Activated naive CD8-positive, alpha-beta T cell treated with anti-CD3 and anti-CD28 coated beads, Interleukin-2, amount 50 U/mL, for 16 hours (primary cell): ENCODE measurements around the gene NSD1.

Experiments
- DNase-seq: peaks from one replicate; pipeline ENCODE4 v3.0.0-alpha.2; 2020; ENCODE audit warnings: low read depth, low spot score

The NSD1 gene

DNA sequence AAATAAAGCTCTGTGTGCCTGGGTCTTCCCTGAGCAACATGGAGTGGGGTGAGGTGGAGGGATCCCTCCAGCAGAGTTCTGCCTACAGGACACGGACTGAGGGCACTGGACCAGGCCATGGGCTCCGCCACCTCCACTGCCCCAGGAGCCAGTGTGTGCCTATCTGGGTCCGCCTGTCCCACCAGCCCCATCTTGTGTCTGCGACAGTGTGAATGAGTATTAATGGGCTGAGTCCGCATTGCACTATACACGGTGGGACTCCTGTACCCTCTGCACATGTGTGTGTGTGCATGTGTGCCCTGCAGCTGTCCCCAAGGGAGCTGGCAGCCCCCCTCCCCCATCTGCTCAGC, 35.5 kb upstream of the NSD1 start:
- DNase-seq = no peak

DNA sequence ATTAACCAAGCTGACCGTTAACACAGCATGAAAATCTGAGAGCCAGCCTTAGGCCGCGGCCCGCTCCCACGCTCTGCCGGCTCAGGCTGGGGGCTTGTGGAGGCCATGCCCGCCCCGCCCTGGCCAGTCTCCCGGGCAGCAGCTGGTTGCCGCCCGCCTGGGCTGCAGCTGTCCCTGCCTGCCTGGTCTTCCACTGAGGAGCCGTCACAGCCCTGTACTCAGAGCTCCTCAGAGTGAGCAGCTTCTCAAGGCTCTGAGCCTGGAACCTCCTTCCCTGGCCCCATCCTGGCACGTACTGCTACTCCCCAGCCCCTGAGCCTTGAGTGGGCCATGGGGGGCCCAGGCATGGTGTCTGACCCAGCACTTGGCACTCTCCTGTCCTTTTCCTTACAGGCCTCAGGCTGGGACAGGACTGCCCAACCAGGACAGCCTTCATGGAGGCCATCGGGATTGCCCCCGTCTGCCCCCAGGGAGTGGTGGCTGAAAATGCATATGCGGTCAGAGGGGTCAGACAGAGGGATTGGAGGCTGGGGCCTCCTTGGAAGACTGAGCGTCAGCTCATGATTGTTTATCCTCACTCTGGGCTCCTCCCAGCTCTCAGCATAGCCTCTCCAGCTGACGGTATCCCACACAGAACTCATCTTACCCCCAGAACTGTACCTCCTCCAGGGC, 35.0 kb upstream of the NSD1 start:
- no peak for DNase-seq

DNA sequence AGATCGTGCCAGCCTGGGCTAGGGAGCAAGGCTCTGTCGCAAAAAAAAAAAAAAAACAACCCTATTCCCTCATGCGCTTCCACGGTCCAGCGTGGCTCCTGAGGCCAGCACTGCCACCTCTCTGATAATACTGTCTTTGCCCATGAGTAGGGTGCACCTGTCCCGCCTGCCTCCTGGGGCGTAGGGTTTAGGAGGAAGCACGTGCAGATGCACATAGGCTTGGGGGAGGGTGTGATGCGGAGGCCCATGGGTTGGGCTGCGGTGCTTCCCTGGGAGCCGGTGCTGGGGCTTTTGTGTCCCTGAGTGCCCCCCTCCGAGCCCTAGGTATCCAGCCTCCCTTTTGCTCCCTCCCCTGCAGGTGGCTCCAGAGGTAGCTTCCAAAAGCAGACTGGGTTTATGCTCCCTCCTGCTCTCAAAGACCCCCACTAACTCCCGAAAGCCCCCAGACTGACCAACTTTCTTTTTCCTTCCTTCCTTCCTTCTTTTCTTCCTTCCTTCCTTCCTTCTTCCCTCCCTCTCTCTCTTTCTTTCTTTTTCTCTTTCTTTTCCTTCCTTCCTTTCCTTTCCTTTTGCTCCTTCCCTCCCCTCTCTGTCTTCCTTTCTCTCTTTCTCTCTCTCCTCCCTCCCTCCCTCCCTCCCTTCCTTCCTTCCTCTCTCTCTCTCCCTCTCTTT, 34.0 kb upstream of the NSD1 start:
- DNase-seq = no peak

DNA sequence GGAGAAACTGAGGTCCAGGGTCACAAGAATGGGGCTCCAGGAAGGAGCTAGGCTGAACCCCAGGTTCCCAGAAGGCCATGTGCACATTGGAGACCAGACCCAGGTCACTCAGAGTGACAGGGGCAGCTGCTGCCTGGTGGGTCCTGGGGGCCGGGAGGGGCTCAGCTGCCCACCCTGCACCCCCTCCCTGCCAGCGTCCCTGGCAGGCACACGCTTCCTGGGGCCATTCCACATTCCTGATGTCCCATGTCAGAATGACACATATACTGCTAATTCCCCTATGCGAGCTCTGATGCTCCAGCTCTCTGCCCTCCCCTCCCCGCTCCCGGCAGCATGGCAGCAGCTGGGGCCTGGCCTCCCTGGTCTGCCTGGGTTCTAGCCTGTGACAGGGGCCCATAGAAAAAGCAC, 32.9 kb upstream of the NSD1 start:
- DNase-seq = no peak

DNA sequence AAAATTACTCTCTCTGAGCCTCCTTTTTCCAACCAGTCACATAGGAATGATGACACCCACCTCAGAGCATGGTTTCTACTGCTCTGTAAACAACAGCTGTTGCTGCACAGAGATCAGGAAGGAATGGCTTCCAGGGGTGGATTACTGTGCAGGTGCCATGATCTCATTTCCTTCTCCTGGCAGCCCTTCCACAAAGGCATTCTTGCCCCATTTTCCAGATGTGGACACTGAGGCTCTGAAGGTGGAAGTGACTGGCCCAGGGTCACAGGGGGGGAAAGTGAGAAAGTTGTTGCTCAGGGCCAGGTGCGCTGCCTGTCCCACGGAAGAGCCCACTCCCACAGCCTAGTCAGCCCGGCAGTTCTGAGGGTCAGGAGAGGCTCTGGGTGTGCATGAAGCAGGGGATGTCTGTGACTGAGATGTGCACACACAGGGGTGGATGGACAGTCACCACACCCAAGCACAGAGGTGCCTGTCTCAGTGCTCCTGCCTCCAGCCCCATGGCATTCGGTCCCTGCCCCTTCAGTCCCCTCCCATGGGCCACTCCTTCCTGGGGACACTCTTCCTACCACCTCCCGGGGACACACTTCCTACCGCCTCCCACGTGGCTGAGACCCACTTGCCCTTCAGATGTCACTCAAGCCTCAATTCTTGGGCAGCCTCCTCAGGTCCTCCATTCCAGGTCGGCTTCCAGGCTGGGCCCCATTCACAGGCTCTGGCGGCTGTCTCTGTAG, 29.9 kb upstream of the NSD1 start:
- DNase-seq = no peak

DNA sequence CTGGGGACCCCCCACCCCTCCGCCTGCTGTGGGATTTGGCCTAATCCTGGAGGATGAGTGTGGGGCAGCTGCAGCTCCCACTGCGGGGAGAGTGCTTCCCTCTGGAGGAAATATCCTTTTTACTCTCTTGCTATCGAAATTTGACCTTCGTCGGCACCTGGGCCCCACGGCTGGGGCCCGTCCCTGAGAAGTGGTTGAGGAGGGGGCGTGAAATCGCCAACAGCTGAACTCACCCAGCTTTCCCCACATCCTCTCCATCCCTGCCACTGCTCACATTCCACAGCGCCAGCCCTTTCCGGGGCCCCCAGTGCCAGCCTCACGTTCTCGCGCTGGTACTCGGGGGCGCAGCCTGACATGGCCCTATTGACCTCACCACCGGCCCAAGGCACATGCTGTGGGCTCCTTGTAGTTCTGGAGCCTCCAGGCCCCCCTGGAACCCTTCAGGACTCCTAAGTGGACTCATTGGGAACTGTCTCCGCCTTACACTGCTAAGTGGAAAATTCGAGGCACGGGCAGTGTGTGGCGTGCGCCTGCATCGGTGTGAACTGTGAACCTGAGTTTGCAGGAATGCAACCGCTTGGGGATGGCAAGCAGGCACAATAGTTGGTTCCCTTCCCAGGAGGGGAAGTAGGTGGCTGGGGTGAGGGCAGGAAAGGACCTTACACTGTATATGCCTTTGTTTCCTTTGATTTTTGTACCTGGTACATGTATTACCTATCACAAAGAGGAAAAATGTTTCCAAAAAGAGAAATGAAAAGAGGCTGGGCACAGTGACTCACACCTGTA, 27.7 kb upstream of the NSD1 start:
- DNase-seq = no peak

DNA sequence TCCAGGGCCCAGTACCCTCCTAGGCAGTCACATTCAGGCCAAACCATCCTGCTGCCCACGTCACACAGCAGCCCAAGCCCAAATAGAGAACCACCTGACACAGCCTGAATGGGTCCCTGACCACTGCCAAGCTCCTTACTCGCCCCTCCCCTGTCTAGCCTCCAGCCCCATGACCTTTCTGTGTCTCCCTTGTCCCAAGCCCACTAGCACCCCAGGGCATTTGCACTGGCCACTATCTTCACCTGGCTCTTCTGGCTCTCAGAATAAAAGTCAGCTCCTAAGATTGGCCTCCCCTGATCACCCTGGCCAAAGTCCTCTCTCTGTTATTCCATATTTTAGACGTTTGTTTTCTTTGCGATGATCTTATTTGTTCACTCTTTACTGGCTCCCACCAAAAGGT, 26.4 kb upstream of the NSD1 start:
- DNase-seq = no peak

DNA sequence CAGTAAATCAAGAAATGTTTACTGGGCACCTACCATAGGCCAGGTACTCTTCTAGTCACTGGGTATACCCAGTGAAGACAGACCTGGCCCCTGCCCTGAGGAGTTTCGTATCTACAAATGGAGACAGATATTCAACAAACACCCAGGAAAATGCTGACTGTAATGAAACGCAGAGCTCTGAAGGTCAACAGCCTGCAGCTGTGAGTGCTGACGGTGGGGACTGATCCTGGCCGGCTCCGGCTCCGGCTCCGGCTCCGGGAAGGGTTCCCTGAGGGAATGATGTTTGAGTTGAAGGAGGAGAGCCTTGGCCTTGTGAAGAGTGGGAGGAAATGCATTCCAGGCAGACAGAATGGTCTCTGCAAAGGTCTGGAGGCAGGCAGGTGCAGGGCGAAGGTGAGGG, 23.8 kb upstream of the NSD1 start:
- DNase-seq = no peak

DNA sequence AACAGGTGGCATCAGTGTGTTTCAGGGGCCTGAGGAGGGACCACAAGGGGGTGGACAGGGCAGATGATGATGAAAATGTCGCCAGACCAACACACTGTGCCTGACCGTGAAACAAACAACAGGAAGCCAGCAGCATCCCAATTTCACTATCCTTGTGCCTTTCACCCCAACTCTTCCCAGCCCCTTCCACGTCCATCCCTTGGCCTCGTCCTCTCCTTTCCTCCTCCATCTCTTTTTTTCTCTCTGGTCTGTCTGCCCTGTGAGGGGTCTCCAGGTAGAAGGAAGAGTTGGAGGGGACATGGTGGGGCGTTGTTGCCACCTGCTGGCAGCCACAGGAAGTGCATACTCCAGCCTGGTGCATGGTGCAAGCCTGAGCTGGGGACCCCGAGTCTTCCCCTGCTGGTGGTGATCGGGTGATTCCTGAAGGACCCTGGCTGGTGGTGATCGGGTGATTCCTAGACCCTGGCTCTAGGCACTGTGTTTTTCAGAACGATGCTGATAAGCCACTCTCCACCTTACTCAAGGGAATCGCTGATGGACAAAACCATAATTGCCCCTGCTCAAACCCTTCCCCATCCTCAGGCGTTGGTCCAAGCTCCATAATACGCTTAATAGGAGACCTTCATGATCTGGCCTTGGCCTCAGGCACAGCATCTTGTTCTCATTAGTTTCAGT, 21.7 kb upstream of the NSD1 start:
- DNase-seq = peak; percentile 37

DNA sequence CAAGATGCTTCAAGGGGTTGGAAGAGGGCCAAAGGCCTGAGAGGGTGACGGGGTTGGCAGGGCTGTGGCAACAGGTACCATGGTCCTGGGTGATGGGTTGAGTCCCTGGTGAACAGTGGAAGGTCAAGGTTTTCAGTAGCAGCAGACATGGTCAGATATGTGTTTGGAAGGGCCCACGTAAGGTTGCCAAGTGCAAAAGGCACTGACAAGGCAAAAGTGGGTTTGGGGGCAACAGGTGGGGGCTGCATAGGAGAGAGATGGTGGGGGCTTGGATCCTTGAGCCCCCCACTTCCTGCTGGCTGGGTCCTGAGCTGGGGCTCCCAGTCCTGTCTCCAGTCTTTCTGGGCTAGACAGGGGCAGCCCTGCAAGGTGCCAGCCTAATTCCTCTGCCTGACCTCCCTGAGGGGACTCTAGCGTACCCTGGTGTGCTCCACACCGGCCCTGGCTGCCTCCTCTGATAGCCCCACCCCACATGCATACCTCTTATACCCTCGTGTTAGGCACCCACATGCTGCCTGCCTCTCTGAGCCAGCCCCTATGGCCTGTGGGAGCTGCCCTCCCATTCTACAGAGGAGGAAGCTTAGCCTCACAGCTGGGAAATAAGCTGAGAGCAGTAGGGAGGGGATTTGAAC, 20.9 kb upstream of the NSD1 start:
- DNase-seq = no peak

DNA sequence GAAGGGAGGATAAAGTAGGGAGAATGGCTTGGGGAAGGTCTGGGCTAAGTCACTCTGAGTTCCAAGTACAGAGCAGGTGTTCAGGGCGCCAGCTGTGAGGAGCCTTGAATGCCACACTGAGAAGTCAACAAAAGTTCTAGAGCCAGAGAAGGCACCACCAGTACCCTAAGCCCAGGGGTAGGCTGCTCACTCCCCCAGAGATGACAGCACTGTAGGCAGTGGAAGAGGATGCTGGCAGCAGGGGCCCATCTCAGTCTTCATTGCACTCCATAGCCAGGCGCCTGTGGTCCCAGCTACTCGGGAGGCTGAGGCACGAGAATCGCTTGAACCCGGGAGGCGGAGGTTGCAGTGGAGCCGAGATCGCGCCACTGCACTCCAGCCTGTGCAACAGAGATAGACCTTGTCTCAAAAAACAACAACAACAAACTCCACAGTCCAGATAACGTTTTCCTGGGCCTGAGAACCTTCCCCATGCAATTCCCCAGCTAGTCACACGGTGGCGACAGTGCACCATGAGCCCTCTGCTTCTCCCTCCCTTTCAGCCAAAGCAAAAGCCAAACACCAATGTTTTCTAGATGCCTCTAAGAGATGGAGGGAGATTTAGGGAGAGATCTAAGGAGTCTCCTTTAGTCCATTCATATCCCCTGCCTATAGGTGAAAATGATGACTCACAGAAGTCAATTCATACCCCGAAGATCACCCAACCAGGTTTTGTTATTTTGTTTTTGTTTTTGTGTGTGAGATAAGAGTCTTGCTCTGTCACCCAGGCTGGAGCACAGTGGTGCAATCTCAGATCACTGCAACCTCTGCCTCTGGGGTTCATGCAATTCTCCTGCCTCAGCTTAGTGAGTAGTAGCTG, 19.8 kb upstream of the NSD1 start:
- peak; percentile 60 for DNase-seq

DNA sequence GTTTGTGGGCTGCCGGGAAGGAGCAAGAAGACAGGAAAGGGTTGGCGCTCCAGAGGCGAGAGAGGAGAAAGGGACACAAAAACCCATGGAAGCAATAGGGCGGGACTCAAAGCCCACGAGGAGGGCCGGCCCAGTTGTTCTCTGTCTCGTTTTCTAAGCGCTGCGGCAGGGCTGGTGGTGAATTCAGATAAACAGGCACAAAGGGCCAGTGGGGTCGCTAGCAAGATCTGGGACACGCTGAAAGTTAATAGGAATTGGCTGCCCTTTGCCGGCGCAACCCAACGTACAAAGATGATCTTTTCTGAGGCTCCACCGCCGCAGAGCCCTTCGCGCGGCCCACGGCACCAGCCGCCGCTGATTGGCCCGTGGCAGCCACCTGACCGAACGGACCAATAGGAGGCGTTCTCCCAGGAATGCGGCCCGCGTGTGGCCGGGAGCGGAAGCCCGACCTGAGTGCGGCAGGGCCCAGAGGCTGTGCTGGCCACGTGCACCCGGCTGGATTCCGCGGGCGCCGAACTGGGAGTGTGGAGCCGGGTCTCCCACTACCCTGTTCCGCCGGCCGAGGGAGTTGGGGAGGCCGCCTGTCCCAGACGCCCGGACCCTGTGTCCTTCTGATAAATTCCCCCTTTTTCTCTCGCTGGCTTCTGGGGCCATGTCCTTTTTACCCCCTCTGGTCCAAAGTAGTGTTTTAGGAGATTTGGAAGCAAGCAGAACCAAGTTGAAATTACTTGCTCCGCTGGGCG, 16.8 kb upstream of the NSD1 start:
- peak; percentile 64 for DNase-seq

DNA sequence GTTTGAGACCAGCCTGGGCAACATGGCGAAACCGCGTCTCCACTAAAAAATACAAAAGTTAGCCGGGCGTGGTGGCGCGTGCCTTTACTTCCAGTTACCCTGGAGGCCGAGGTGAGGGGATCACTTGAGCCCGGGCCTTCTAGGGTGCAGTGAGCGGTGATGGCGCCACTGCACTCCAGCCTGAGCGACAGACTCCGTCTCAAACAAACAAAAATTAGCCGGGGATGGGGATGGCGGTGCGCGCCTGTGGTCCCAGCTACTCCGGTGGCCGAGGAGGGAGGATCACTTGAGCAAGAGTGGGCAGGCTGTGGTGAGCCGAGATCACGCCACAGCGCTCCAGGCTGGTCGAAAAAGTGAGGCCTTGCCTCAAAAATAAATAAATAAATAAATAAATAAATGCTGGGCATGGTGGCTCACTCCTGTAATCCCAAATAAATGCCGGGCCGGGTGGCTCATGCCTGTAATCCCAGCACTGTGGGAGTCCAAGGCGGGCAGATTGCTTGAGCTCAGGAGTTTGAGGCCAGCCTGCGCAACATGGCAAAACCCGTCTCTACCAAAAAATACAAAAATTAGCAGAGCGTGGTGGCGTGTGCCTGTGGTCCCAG, 16.0 kb upstream of the NSD1 start:
- no peak for DNase-seq

DNA sequence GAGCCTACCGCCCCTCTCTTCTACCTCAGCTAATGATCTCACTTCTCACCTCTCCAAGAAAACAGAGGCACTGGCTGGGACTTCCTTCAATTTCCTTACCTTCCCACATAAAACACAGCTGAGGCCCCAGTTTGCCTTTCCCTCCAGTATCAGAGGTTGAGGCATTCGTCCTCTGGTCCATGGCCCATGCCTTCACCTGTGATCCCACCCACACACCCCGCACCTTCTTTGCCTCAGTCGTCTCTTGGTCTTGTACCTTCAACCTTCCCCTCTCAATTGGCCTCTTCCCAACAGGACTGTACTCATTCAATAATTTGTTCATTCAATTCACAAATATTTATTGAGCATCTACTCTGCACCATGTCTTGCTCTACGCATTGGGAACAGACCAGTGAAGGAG, 11.0 kb upstream of the NSD1 start:
- no peak for DNase-seq

DNA sequence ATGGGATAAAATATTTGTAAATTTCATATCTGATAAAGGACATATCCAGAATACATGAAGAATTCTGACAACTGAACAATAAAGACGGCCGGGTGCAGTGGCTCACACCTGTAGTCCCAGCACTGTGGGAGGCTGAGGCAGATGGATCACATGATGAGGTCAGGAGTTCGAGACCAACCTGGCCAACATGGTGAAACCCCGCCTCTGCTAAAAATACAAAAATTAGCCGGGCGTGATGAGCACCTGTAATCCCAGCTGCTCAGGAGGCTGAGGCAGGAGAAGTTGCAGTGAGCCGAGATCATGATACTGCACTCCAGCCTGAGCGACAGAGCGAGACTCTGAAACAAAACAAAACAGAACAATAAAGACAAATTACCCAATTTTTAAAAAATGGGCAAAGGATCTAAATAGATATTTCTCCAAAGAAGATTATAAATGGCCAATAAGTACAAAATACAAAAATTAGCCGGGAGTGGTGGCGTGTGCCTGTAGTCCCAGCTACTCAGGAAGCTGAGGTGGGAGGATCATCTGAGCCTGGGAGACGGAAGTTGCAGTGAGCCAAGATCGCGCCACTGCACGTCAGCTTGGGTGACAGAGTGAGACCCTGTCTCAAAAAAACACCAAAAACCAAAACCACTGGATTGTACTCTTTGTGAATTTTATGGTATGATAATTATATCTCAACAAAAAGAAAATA, 9.6 kb upstream of the NSD1 start:
- DNase-seq = no peak

DNA sequence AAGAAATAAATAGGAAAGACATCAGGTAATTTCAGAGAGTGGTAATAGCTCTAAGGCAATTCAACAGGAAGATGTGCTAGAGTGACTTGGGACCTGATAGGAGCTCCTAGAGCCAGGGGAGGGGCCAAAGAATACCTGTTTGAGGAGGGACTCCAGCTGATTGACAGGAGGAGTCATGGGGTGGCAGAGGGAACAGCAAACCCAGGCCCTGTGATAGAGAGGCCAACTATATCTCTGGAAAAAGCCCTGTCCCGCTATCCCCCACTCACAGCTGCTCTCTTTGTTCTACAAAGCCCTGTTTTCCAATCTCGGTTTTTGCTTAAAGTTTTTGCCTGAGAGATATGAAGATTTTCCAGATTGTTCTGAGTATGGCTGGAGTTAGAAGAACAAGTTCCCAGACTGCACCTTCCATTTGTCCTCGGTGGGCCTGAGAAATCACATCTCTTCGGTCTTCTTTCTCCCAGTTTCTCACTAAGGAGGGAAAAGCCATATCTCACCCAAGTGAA, 9.0 kb upstream of the NSD1 start:
- DNase-seq = no peak

DNA sequence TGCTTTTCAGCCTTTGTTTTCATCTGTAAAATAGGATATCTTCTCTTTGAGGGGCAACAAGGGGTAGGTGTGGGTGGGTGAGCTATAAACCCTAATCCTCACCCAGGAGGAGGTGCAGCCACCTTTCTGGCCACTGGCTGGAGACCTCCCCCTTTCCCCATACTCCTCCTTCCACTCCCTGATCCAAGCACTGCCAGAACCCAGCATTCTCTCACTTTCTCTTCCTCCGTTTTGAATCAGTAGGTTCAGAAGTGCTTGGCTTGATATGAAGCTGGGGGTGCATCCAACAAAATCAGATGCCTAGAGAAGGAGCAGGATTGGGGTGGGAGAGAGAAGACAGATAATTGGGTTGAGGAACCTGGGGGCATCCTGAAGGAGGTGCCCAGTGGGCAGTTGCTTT, 6.8 kb upstream of the NSD1 start:
- no peak for DNase-seq

DNA sequence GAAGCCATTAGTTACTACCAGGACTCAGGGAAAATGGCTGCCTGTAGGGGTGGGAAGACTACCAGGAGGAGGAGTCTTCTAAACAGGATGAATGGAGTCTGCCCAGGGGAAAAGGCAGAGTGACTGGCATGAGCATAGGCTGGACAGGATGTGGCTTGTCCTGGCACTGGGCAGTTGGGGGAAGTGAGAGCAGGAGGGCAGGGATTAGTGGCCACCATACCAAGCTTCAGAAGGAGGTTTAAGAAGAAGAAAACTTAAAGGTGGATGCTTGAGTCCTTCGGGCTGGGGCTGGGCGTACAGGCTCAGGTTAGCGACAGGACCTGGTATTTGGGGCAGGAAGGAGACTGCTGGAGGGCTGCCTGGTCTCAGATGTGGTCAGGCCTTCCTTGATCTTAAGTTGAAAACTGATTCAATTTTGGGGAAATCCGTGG, 5.0 kb upstream of the NSD1 start:
- no peak for DNase-seq
